Right atrium auricular region (tissue), 2 donors: ENCODE measurements around the gene OR52B6. TPM values are rescaled to one million over a fixed set of nuclear protein-coding genes. Genes with fewer than 3 reads are reported as not detected.
"Not testable (repeated sequence)": the region's sequence is repeated elsewhere in the genome, so short reads cannot be mapped to it uniquely, and the experiment has no call there.

Source experiments
- DNase-seq: peaks from one replicate; pipeline ENCODE4 v3.0.0-alpha.2; 2019; ENCODE audit warnings: low spot score
- H3K27ac ChIP-seq, 2 donors: fragments of 200-600 bp; sonication (generic); 1 replicate in 1 of 2; 2 replicates in 1 of 2; pipeline ENCODE4 v1.5.1; 2016 to 2019
- H3K27me3 ChIP-seq, 2 donors: fragments of 200-600 bp; sonication (generic); one replicate each; pipeline versions ENCODE4 v1.5.1 to v1.6.0; 2017 to 2019
- H3K36me3 ChIP-seq: fragments of 200-600 bp; sonication (generic); one replicate; pipeline ENCODE4 v1.5.1; 2016
- H3K4me1 ChIP-seq, 2 donors: fragments of 200-600 bp; sonication (generic); one replicate each; pipeline versions ENCODE4 v1.5.1 to v1.6.0; 2017 to 2019
- H3K4me3 ChIP-seq, 2 donors: fragments of 200-600 bp; sonication (generic); 1 replicate in 1 of 2; 2 replicates in 1 of 2; pipeline ENCODE4 v1.5.1; 2017 to 2019; ENCODE audit warnings: mild to moderate bottlenecking in 1 of 2, moderate library complexity in 1 of 2
- H3K9me3 ChIP-seq, 2 donors: fragments of 200-600 bp; sonication (generic); one replicate each; pipeline ENCODE4 v1.5.1; 2019
- CTCF ChIP-seq, 2 donors: fragments of 200-600 bp; sonication (generic); IDR thresholded peaks; one replicate each; pipeline ENCODE4 v1.5.1; 2019; ENCODE audit warnings: antibody characterized with exemption in 2 of 2
- total RNA-seq, 2 donors: library from RNA; depleted of rRNA; stranded (reverse); fragments of >200 nt; gene quantifications; one replicate each; pipeline ENCODE4 v1.1.0, GENCODE V29; 2016

OR52B6 gene
- total RNA-seq, 2 donors from 2014 or later = not detected

- H3K27me3 ChIP-seq = no peaks in the 10 kb centered on the region
- no peaks in the 10 kb centered on the region for H3K4me1 ChIP-seq
- no peak for DNase-seq
- H3K9me3 ChIP-seq = no peaks in the 10 kb centered on the region
- H3K36me3 ChIP-seq = no peaks in the 10 kb centered on the region
- TF ChIP-seq CTCF (IDR thresholded peaks at IDR 0.05) = no peak
- H3K4me3 ChIP-seq = no peak overlapping the region
- no peak overlapping the region for H3K27ac ChIP-seq
Observed at GRCh38 chr11:5577101-5577500, 3.6 kb upstream of the OR52B6 start.

GRCh38 chr11:5581014-5581413, 337 bp downstream of the OR52B6 start:
- DNase-seq = no peak
- H3K36me3 ChIP-seq = no peaks in the 10 kb centered on the region
- no peak overlapping the region for H3K27ac ChIP-seq
- no peaks in the 10 kb centered on the region for H3K9me3 ChIP-seq
- H3K4me1 ChIP-seq = no peaks in the 10 kb centered on the region
- TF ChIP-seq CTCF (IDR thresholded peaks at IDR 0.05) = no peak
- H3K27me3 ChIP-seq = no peaks in the 10 kb centered on the region
- no peak overlapping the region for H3K4me3 ChIP-seq

GRCh38 chr11:5584458-5584857, 3.8 kb downstream of the OR52B6 start:
- H3K4me1 ChIP-seq, H3K4me3 ChIP-seq, H3K27me3 ChIP-seq, H3K27ac ChIP-seq, DNase-seq, H3K9me3 ChIP-seq, H3K36me3 ChIP-seq: not testable (repeated sequence)

- not testable (repeated sequence) for H3K4me3 ChIP-seq, DNase-seq, H3K27ac ChIP-seq, H3K4me1 ChIP-seq, H3K27me3 ChIP-seq, H3K9me3 ChIP-seq, H3K36me3 ChIP-seq
Observed at GRCh38 chr11:5589906-5590305, 9.2 kb downstream of the OR52B6 start.

- no peaks in the 10 kb centered on the region for H3K27me3 ChIP-seq
- H3K4me1 ChIP-seq = peaks cover 0 to 5% of the 10 kb centered on the region in 2 donors
- H3K4me3 ChIP-seq = no peak overlapping the region
- H3K27ac ChIP-seq = no peak overlapping the region
- no peaks in the 10 kb centered on the region for H3K36me3 ChIP-seq
- TF ChIP-seq CTCF (IDR thresholded peaks at IDR 0.05) = no peak
- no peaks in the 10 kb centered on the region for H3K9me3 ChIP-seq
- DNase-seq = no peak
Observed at GRCh38 chr11:5591613-5592012, 10.9 kb downstream of the OR52B6 start.

GRCh38 chr11:5592615-5593014, 11.9 kb downstream of the OR52B6 start:
- Histone ChIP-seq H3K27ac (no peak overlapping the region), H3K4me1 (peaks cover 0 to 15% of the 10 kb centered on the region in 2 donors), H3K36me3 (no peaks in the 10 kb centered on the region), H3K27me3 (no peaks in the 10 kb centered on the region), H3K9me3 (no peaks in the 10 kb centered on the region), H3K4me3 (no peak overlapping the region)
- no peak for DNase-seq
- TF ChIP-seq CTCF (IDR thresholded peaks at IDR 0.05) = no peak

- H3K27me3 ChIP-seq = no peaks in the 10 kb centered on the region
- no peaks in the 10 kb centered on the region for H3K36me3 ChIP-seq
- peaks cover 0 to 17% of the 10 kb centered on the region in 2 donors for H3K4me1 ChIP-seq
- H3K27ac ChIP-seq = no peak overlapping the region
- no peak for DNase-seq
- H3K9me3 ChIP-seq = no peaks in the 10 kb centered on the region
- no peak overlapping the region for H3K4me3 ChIP-seq
- no peak for TF ChIP-seq CTCF (IDR thresholded peaks at IDR 0.05)
Observed at GRCh38 chr11:5593146-5593545, 12.5 kb downstream of the OR52B6 start.
